ENCODE measurements around the gene CTIF.

DNA sequence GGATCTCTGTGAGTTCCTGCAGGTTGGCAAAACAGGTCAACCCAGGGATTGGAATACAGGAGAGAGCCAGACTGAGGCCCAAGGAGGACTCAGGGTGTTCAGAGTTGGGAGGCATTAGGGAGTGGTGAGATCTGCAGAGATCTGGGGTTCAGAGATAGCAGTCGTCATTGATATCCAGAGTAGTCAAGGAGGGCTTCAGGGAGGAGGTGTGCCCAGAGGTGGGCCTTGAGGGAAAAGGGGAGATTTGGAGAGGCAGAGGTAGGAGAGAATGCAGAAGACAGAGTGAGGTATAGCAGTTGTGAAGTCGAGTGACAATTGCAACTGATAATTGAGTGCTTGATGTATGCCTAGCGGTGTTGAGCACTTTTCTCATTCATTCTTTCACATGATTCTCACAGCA lies 70.3 kb downstream of the CTIF start:
- TF ChIP-seq CTCF (conservative IDR thresholded peaks at IDR 0.05; ENCODE audit: low read length) (no peak), EZH2phosphoT487 (IDR thresholded peaks at IDR 0.05; ENCODE audit: borderline replicate concordance, low read depth, low read length) (no peak)

All from OCI-LY7 (cell line).